ENCODE data around the gene APOBEC3H. TPM values are rescaled to one million over a fixed set of nuclear protein-coding genes. Genes with fewer than 3 reads are reported as not detected.
A peak's percentile ranks its signal among the peaks of the same experiment; 100 is the strongest.

Gene APOBEC3H
- polyA plus RNA-seq, 10 donors: 0.33 TPM; not detected in 9

- no peak for DNase-seq
Observed at GRCh38 chr22:39108487-39108886, 11.4 kb downstream of the APOBEC3H start.

- no peak for DNase-seq
Observed at GRCh38 chr22:39109361-39109760, 12.3 kb downstream of the APOBEC3H start.

GRCh38 chr22:39110631-39111561 lies 13.9 kb downstream of the APOBEC3H start:
- DNase-seq: no peak

GRCh38 chr22:39114112-39114511 lies 17.1 kb downstream of the APOBEC3H start:
- no peak for DNase-seq

- DNase-seq: no peak
Observed at GRCh38 chr22:39115570-39115969, 18.5 kb downstream of the APOBEC3H start.

GRCh38 chr22:39115977-39116621 lies 19.1 kb downstream of the APOBEC3H start:
- DNase-seq: no peak

- DNase-seq: peak in 2 of 3 donors; percentile 30 to 54
Observed at GRCh38 chr22:39117585-39118191, 20.6 kb downstream of the APOBEC3H start.

- no peak for DNase-seq
Observed at GRCh38 chr22:39120983-39121382, 23.9 kb downstream of the APOBEC3H start.

GRCh38 chr22:39122772-39123470 lies 25.9 kb downstream of the APOBEC3H start:
- no peak for DNase-seq

GRCh38 chr22:39123751-39124581 lies 26.9 kb downstream of the APOBEC3H start:
- DNase-seq: no peak

- no peak for DNase-seq
Observed at GRCh38 chr22:39125622-39126021, 28.6 kb downstream of the APOBEC3H start.

GRCh38 chr22:39128508-39128907 lies 31.5 kb downstream of the APOBEC3H start:
- DNase-seq: no peak

GRCh38 chr22:39129081-39129480 lies 32.0 kb downstream of the APOBEC3H start:
- no peak for DNase-seq

GRCh38 chr22:39129746-39130145 lies 32.7 kb downstream of the APOBEC3H start:
- DNase-seq: no peak

- no peak for DNase-seq
Observed at GRCh38 chr22:39130152-39130704, 33.2 kb downstream of the APOBEC3H start.

GRCh38 chr22:39130892-39131855 lies 34.1 kb downstream of the APOBEC3H start:
- DNase-seq: no peak

GRCh38 chr22:39132281-39132680 lies 35.2 kb downstream of the APOBEC3H start:
- DNase-seq: no peak

GRCh38 chr22:39132871-39133524 lies 36.0 kb downstream of the APOBEC3H start:
- no peak for DNase-seq

GRCh38 chr22:39133871-39134270 lies 36.8 kb downstream of the APOBEC3H start:
- DNase-seq: no peak
